Esophagus muscularis mucosa (tissue), 3 donors: Measurements from ENCODE around the gene RBM20.

ENCODE experiments used
- POLR2A ChIP-seq: fragments of 450-650 bp; IDR thresholded peaks from one replicate; pipeline ENCODE4 v1.6.1; 2017; ENCODE audit warnings: antibody characterized with exemption, moderate library complexity, mild to moderate bottlenecking, low read depth
- POLR2AphosphoS5 ChIP-seq, 2 donors: sonication (generic); formaldehyde crosslinking; IDR thresholded peaks; one replicate each; pipeline ENCODE4 v1.6.1; 2017; ENCODE audit warnings: antibody characterized with exemption in 2 of 2
- TF ChIP-seq, protein P1 (sequence below), 3 experiments: fragments of 200-600 bp in 2 of 3; fragments of 450-650 bp in 1 of 3; sonication (generic) in 2 of 3; IDR thresholded peaks; one replicate each; pipeline ENCODE4 v1.5.1; 2017 to 2019; ENCODE audit warnings: antibody characterized with exemption in 3 of 3, mild to moderate bottlenecking in 2 of 3, moderate library complexity in 1 of 3

DNA sequence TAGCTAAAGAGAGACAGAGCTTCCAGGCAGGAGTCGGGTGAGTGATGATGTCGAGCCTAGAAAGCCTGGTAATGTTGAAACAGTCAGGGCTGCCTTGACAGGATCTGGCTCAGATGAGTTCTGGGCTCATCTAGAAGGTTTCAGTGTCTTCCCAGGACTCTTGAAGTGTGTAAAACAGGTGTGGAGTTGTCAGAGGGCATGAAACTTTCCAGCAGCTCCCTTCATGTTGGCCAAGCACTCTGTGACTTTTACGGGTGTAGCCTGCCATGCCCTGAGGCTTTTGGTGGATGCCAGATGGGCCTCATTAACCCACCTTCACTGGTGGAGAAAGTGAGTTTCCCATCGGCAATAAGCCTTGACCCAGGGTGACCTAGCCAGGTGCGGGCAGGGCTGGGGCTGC, 161.2 kb downstream of the RBM20 start:
- TF ChIP-seq, protein P1, sequence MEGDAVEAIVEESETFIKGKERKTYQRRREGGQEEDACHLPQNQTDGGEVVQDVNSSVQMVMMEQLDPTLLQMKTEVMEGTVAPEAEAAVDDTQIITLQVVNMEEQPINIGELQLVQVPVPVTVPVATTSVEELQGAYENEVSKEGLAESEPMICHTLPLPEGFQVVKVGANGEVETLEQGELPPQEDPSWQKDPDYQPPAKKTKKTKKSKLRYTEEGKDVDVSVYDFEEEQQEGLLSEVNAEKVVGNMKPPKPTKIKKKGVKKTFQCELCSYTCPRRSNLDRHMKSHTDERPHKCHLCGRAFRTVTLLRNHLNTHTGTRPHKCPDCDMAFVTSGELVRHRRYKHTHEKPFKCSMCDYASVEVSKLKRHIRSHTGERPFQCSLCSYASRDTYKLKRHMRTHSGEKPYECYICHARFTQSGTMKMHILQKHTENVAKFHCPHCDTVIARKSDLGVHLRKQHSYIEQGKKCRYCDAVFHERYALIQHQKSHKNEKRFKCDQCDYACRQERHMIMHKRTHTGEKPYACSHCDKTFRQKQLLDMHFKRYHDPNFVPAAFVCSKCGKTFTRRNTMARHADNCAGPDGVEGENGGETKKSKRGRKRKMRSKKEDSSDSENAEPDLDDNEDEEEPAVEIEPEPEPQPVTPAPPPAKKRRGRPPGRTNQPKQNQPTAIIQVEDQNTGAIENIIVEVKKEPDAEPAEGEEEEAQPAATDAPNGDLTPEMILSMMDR (IDR thresholded peaks at IDR 0.05): no peak
- TF ChIP-seq POLR2A: no peak
- no peak for TF ChIP-seq POLR2AphosphoS5 (IDR thresholded peaks at IDR 0.05)
